Neuronal stem cell (in vitro differentiated cells): ENCODE data around the gene SCART1.

ENCODE experiments used
- DNase-seq: peaks from one replicate; pipeline ENCODE4 v3.0.0-alpha.2; 2013; ENCODE audit warnings: low spot score
- H2AFZ ChIP-seq: one replicate; pipeline ENCODE4 v1.6.1; 2013; ENCODE audit warnings: mild to moderate bottlenecking, low read length, inconsistent platforms
- H2AK5ac ChIP-seq: 2 replicates; pipeline ENCODE4 v1.6.1; 2013; ENCODE audit warnings: low read depth, mild to moderate bottlenecking, inconsistent platforms, low read length, moderate library complexity, mixed read lengths
- H2BK120ac ChIP-seq: 2 replicates; pipeline ENCODE4 v1.6.1; 2013; ENCODE audit warnings: low read depth, mild to moderate bottlenecking, inconsistent platforms, low read length, moderate library complexity, mixed read lengths
- H2BK12ac ChIP-seq: one replicate; pipeline ENCODE4 v1.6.1; 2013; ENCODE audit warnings: low read length, inconsistent platforms
- H2BK15ac ChIP-seq: 2 replicates; pipeline ENCODE4 v1.6.1; 2013; ENCODE audit warnings: mild to moderate bottlenecking, low read length, inconsistent platforms, mixed read lengths
- H2BK5ac ChIP-seq: one replicate; pipeline ENCODE4 v1.6.1; 2013; ENCODE audit warnings: inconsistent platforms, mild to moderate bottlenecking, low read length, moderate library complexity
- H3K14ac ChIP-seq: one replicate; pipeline ENCODE4 v1.6.1; 2013; ENCODE audit warnings: low read length, inconsistent platforms
- H3K18ac ChIP-seq: 2 replicates; pipeline ENCODE4 v1.6.1; 2013; ENCODE audit warnings: low read length, inconsistent platforms
- H3K23ac ChIP-seq: 2 replicates; pipeline ENCODE4 v1.6.1; 2013; ENCODE audit warnings: low read depth, mild to moderate bottlenecking, mixed read lengths, low read length, inconsistent platforms; ENCODE audit not compliant: poor library complexity
- H3K27ac ChIP-seq: replicated peaks from 3 replicates; pipeline ENCODE4 v1.5.1; 2013; ENCODE audit warnings: low read length, inconsistent platforms
- H3K27me3 ChIP-seq, 3 experiments: 2 replicates each; pipeline ENCODE4 v1.6.1; 2013; ENCODE audit warnings: low read length in 3 of 3, mild to moderate bottlenecking in 2 of 3, inconsistent platforms in 1 of 3, low read depth in 1 of 3, mixed read lengths in 1 of 3, moderate library complexity in 1 of 3; ENCODE audit not compliant: control insufficient read depth in 3 of 3, insufficient read depth in 3 of 3
- H3K36me3 ChIP-seq, 2 donors: replicated peaks in 1 of 2; 2 replicates each; pipeline ENCODE4 v1.6.1; 2013; ENCODE audit warnings: low read length in 2 of 2; ENCODE audit not compliant: control insufficient read depth in 2 of 2, insufficient read depth in 2 of 2
- H3K4ac ChIP-seq: 2 replicates; pipeline ENCODE4 v1.6.1; 2013; ENCODE audit warnings: inconsistent platforms, mild to moderate bottlenecking, low read length, moderate library complexity
- H3K4me1 ChIP-seq, 2 donors: 1 replicate in 1 of 2; 2 replicates in 1 of 2; pipeline ENCODE4 v1.6.1; 2013; ENCODE audit warnings: low read length in 2 of 2, low read depth in 1 of 2; ENCODE audit not compliant: control insufficient read depth in 2 of 2, insufficient read depth in 1 of 2
- H3K4me2 ChIP-seq: one replicate; pipeline ENCODE4 v1.6.1; 2013; ENCODE audit warnings: mild to moderate bottlenecking, low read length, inconsistent platforms; ENCODE audit not compliant: insufficient read depth, poor library complexity, severe bottlenecking
- H3K4me3 ChIP-seq, 2 donors: 2 replicates each; pipeline ENCODE4 v1.5.1; 2013; ENCODE audit warnings: low read length in 2 of 2, mild to moderate bottlenecking in 2 of 2, inconsistent platforms in 1 of 2, moderate library complexity in 1 of 2
- H3K79me1 ChIP-seq: one replicate; pipeline ENCODE4 v1.6.1; 2013; ENCODE audit warnings: low read depth, mild to moderate bottlenecking, inconsistent platforms, low read length, moderate library complexity
- H3K9ac ChIP-seq: one replicate; pipeline ENCODE4 v1.6.1; 2013; ENCODE audit warnings: mild to moderate bottlenecking, low read depth, low read length, inconsistent platforms; ENCODE audit not compliant: poor library complexity
- H3K9me3 ChIP-seq, 2 donors: replicated peaks in 1 of 2; 2 replicates each; pipeline versions ENCODE3 to v1.6.1; 2013; ENCODE audit warnings: low read length in 2 of 2, mild to moderate bottlenecking in 2 of 2, inconsistent platforms in 1 of 2, low read depth in 1 of 2, mixed read lengths in 1 of 2, moderate library complexity in 1 of 2; ENCODE audit not compliant: control insufficient read depth in 2 of 2, insufficient read depth in 1 of 2
- H4K8ac ChIP-seq: one replicate; pipeline ENCODE4 v1.6.1; 2013; ENCODE audit warnings: low read depth, mild to moderate bottlenecking, inconsistent platforms, low read length, moderate library complexity
- H4K91ac ChIP-seq: one replicate; pipeline ENCODE4 v1.6.1; 2013; ENCODE audit warnings: low read length, low read depth, mild to moderate bottlenecking, inconsistent platforms; ENCODE audit not compliant: poor library complexity
- WGBS, 2 donors: extraction: QIAGEN DNeasy Blood & Tissue Kit; methylation state at CpG; one replicate each; pipeline ENCODE4 v1.1.7; 2013; ENCODE audit warnings: missing lambda C conversion rate in 2 of 2, mixed read lengths in 1 of 2; ENCODE audit not compliant: insufficient read length in 2 of 2, insufficient replicate concordance in 1 of 2; ENCODE audit errors: extremely low coverage in 2 of 2; 5-methylcytosine and 5-hydroxymethylcytosine counted together

The SCART1 gene

GRCh38 chr10:133454204-133454893 lies 604 bp downstream of the SCART1 start:
- Histone ChIP-seq H3K4me3 (no peak overlapping the region), H3K27me3 (no peaks in the 10 kb centered on the region), H2BK15ac (no peak overlapping the region), H2BK12ac (no peak overlapping the region), H3K4me2 (no peak overlapping the region), H3K9me3 (peaks cover 0 to 59% of the 10 kb centered on the region in 2 donors), H4K91ac (no peak overlapping the region), H2AFZ (no peak overlapping the region), H3K18ac (no peak overlapping the region), H3K14ac (no peak overlapping the region), H3K4ac (no peak overlapping the region), H3K4me1 (no peaks in the 10 kb centered on the region), H3K23ac (no peak overlapping the region), H2AK5ac (no peak overlapping the region), H3K36me3 (no peaks in the 10 kb centered on the region), H2BK120ac (no peak overlapping the region), H3K9ac (no peak overlapping the region), H4K8ac (no peak overlapping the region), H2BK5ac (no peak overlapping the region), H3K27ac (no peak overlapping the region), H3K79me1 (peaks cover 4% of the 10 kb centered on the region)
- no CpG with 5 or more reads among the region's 10 CpGs for WGBS, 2 donors
- no peak for DNase-seq

- no peak overlapping the region for H2BK12ac ChIP-seq
- H2AFZ ChIP-seq: no peak overlapping the region
- no peak overlapping the region for H3K4me3 ChIP-seq
- H3K36me3 ChIP-seq: no peaks in the 10 kb centered on the region
- H3K27me3 ChIP-seq: no peaks in the 10 kb centered on the region
- H3K9me3 ChIP-seq: peaks cover 0 to 65% of the 10 kb centered on the region in 2 donors
- no CpG with 5 or more reads among the region's 5 CpGs for WGBS, 2 donors
- H4K91ac ChIP-seq: no peak overlapping the region
- H3K27ac ChIP-seq: no peak overlapping the region
- H3K4me2 ChIP-seq: no peak overlapping the region
- H3K4me1 ChIP-seq: no peaks in the 10 kb centered on the region
- H2BK120ac ChIP-seq: no peak overlapping the region
- no peak overlapping the region for H4K8ac ChIP-seq
- no peak for DNase-seq
- no peak overlapping the region for H3K14ac ChIP-seq
- H3K23ac ChIP-seq: no peak overlapping the region
- H2BK5ac ChIP-seq: no peak overlapping the region
- H3K18ac ChIP-seq: no peak overlapping the region
- peaks cover 7% of the 10 kb centered on the region for H3K79me1 ChIP-seq
- H2AK5ac ChIP-seq: no peak overlapping the region
- no peak overlapping the region for H3K4ac ChIP-seq
- no peak overlapping the region for H2BK15ac ChIP-seq
- no peak overlapping the region for H3K9ac ChIP-seq
Measured at GRCh38 chr10:133455196-133455595, 1.5 kb downstream of the SCART1 start.

GRCh38 chr10:133455611-133456031 lies 1.9 kb downstream of the SCART1 start:
- no peak overlapping the region for H3K9ac ChIP-seq
- no peak overlapping the region for H2BK120ac ChIP-seq
- H2BK12ac ChIP-seq: no peak overlapping the region
- no peak overlapping the region for H2AFZ ChIP-seq
- H3K4me3 ChIP-seq: no peak overlapping the region
- DNase-seq: no peak
- no peaks in the 10 kb centered on the region for H3K36me3 ChIP-seq
- no peak overlapping the region for H3K23ac ChIP-seq
- H3K14ac ChIP-seq: peak overlapping the region; percentile 47
- peaks cover 0 to 65% of the 10 kb centered on the region in 2 donors for H3K9me3 ChIP-seq
- no peak overlapping the region for H4K8ac ChIP-seq
- no peaks in the 10 kb centered on the region for H3K4me1 ChIP-seq
- H2AK5ac ChIP-seq: no peak overlapping the region
- no peak overlapping the region for H2BK15ac ChIP-seq
- no peak overlapping the region for H3K4me2 ChIP-seq
- no peaks in the 10 kb centered on the region for H3K27me3 ChIP-seq
- no peak overlapping the region for H4K91ac ChIP-seq
- peaks cover 7% of the 10 kb centered on the region for H3K79me1 ChIP-seq
- WGBS, 2 donors: no CpG with 5 or more reads among the region's 7 CpGs
- H3K4ac ChIP-seq: no peak overlapping the region
- no peak overlapping the region for H3K27ac ChIP-seq
- H3K18ac ChIP-seq: no peak overlapping the region
- H2BK5ac ChIP-seq: no peak overlapping the region

GRCh38 chr10:133456041-133456951 lies 2.6 kb downstream of the SCART1 start:
- no CpG with 5 or more reads among the region's 46 CpGs for WGBS, 2 donors
- peaks cover 0 to 65% of the 10 kb centered on the region in 2 donors for H3K9me3 ChIP-seq

More at GRCh38 chr10:133456041-133456951, 2.6 kb downstream of the SCART1 start:
- H3K4me1 ChIP-seq: no peaks in the 10 kb centered on the region
- H3K18ac ChIP-seq: no peak overlapping the region
- peak overlapping the region; percentile 47 for H3K14ac ChIP-seq
- H2AK5ac ChIP-seq: no peak overlapping the region
- H3K4ac ChIP-seq: no peak overlapping the region
- H4K8ac ChIP-seq: peak overlapping the region; percentile 52
- H4K91ac ChIP-seq: no peak overlapping the region
- no peak overlapping the region for H3K4me3 ChIP-seq
- no peak overlapping the region for H2BK12ac ChIP-seq
- no peak overlapping the region for H2BK15ac ChIP-seq
- H3K79me1 ChIP-seq: peaks cover 8% of the 10 kb centered on the region
- H3K4me2 ChIP-seq: no peak overlapping the region
- peak overlapping the region; percentile 34 for H3K23ac ChIP-seq
- H2BK120ac ChIP-seq: no peak overlapping the region
- H3K36me3 ChIP-seq: no peaks in the 10 kb centered on the region
- H3K27me3 ChIP-seq: no peaks in the 10 kb centered on the region
- H2AFZ ChIP-seq: no peak overlapping the region
- no peak overlapping the region for H3K9ac ChIP-seq
- no peak overlapping the region for H3K27ac ChIP-seq
- DNase-seq: no peak
- H2BK5ac ChIP-seq: peak overlapping the region; percentile 5
